Measurements from ENCODE around the gene CAMK2D.

- TF ChIP-seq POLR2A (IDR thresholded peaks at IDR 0.05) (no peak), CTCF (IDR thresholded peaks at IDR 0.05) (no peak), POLR2AphosphoS5 (IDR thresholded peaks at IDR 0.05) (no peak)
These were observed 115.1 kb downstream of the CAMK2D start for GRCh38 chr4:113646442-113646822.

Data from stomach (tissue), 4 donors.